HG03432 (cell line): ENCODE data around the gene GATA5.

Source experiments
- ATAC-seq: cut with Tn5 transposase; IDR thresholded peaks from one replicate; pipeline ENCODE4 v1.9.1; 2021; ENCODE audit warnings: mild to moderate bottlenecking, moderate library complexity; ENCODE audit not compliant: unreplicated experiment

GATA5 gene

DNA sequence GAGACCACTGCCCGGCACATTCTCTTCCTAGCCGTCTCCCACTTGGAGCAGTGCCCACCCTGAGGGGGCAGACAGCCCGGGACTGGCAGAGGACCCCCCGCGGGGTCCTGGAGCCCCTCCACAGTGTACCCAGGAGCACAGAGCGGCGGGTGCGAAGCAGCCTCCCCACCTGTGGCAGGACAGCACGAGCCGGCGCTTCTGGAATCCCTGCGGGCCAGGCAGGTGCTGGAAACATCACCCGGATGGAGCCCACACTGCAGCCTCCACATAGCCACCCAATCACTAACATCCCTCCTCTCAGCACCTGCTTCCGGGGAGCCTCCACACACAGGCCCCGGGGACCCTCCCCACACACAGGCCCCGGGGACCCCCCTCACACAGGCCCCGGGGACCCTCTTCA, 18.7 kb downstream of the GATA5 start:
- no peak for ATAC-seq

- no peak for ATAC-seq
These were observed 19.9 kb downstream of the GATA5 start for GRCh38 chr20:62455929-62456328.

DNA sequence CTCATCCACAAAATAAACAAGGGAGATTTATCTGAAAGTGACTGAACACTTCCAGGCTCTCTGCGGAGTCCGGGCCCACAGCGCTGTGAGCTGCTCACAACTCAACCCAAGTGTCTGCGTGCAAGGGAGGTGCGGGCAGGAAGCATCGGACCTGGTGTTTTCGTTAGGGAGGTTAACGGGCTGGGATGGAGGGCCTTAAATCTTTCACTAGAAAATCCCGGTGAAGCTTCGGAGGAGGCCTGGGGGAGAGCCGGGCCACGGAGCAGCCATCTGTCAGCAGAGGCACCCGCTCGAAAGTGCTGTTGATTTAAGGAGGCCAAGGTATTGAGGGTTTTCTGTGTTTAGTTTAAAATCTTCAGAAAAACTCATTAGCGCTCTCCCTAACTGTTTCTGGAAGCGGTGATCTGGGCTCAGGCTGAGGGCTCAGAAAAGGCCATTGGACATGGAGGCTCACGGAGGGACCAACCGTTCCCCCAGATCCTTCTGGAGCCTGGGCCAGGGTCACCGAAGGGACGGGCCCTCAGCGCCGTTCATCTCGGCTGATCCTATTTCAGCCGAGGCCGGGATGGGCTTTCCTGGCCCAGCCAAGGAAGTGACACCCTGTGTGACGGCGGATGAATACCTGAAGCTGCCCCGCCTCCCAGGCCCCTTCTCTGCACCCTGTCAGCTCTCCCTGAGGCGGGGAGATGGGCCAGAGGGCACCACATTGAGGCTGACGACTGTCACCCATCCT, 20.7 kb downstream of the GATA5 start:
- no peak for ATAC-seq

GRCh38 chr20:62453186-62453808, 22.5 kb downstream of the GATA5 start:
- no peak for ATAC-seq

GRCh38 chr20:62452475-62453095, 23.2 kb downstream of the GATA5 start:
- no peak for ATAC-seq

- ATAC-seq: no peak
These were observed 23.8 kb downstream of the GATA5 start for GRCh38 chr20:62451970-62452369.

DNA sequence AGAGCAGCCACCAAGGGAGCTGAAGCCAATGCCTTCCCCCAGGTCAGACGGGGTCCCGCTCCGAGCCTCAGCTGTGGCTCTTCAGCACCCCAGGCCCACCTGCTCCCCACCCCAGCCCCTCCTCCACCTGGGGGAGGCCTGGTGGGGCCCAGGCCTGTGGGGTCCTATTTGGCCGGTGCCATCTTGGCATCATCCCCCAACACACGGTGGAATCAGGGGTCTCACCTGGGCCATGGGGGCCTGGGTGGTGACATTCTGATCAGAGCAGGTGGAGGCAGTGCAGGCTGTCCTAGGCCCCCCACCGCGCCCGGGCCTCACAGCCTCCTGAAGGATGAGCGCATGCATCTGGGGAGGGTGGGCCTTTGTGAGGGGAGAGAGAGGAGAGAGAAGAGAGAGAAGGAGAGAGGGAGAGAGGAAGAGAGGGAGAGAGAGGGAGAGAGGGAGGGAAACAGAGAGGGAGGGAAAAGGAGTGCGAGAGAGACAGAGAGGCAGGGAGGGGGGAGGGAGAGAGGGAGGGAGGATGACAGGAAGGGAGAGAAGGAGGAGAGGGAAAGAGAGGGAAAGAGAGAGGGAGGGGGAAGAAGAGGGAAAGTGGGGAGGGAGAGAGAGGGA, 24.5 kb downstream of the GATA5 start:
- ATAC-seq: no peak

DNA sequence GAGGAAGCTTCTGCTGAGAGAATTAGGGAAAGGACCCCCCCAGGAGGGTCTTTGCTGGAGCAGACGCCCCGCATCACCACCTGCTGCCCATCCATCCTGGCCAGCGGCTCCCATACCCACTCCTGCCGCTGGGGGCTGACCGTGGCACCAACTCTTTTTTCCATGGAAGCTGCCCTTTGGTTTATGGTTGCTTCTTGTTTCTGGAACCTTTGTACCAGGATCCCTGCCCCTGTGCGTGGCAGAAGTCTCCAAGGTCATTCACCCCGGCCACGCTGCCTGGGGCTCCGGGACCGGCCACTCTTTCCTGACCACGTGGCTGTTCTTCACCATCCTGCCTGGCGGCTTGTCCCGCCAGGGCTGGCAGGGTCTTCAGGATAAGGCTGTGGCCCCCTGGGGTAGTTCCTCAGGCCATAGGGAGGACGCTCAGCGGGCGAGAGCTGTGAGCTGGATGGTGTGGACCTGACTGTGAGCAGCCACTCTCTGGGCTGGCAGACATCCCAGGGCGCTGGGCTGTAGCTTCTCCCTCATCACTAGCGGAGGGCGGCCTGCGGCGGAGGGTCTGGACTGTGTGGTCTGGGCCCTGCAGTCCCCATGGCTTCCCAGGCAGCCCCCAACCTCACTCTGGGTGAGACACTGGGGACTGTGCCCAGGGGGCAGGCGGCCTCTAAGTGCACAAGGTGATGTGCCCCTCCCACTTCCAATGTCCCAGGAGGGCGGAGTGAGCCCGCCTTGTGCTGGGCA, 25.7 kb downstream of the GATA5 start:
- ATAC-seq: no peak

DNA sequence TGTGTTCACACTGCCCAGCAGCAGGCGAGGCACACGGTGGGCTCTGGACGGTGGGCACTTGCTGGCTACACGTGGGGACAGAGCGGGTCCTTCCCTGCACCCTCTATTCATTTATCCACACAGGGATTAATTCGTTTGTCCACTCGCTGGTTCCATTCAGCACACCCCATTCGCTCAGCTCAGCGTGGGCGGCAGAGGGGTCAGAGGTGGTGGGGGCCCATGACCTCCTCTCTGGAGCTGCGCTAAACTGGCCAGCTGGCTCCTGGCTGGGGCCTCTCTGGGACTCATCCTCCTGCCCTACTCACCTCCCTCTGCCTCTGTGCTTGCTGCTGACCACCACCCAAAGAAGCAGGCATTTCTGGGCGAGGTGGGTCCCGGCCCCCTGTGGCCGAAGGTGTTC, 27.0 kb downstream of the GATA5 start:
- ATAC-seq: no peak

GRCh38 chr20:62448038-62448437, 27.8 kb downstream of the GATA5 start:
- no peak for ATAC-seq

- ATAC-seq: no peak
These were observed 28.6 kb downstream of the GATA5 start for GRCh38 chr20:62446888-62447869.

GRCh38 chr20:62446481-62446880, 29.3 kb downstream of the GATA5 start:
- ATAC-seq: no peak

- ATAC-seq: no peak
These were observed 30.0 kb downstream of the GATA5 start for GRCh38 chr20:62445553-62446340.

- no peak for ATAC-seq
These were observed 31.5 kb downstream of the GATA5 start for GRCh38 chr20:62444286-62444685.

DNA sequence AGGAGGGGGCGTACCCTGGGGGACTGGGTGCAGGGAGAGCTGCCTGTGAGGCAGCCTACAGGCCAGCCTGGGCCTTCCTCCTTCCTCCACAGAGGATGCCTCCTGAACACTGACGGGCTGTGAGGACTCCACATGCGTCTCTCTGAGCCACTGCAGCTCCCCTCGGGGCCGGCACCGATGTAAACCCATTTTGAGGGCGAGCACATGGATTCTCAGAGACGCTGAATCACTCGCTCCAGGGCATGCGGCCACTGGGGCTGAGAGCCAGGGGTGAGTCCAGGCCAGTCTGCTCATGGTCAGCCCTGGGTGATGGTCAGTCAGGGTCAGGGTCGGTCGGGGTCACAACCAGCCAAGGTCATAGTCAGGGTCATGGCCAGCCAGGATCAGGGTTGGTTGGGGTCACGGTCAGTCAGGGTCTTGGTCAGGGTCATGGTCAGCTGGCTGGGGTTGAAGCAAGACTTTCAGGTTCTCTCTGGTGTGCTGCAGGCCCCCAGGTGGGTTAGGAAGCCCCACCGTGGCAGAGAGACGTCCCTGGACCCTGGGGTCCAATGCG, 33.7 kb downstream of the GATA5 start:
- ATAC-seq: no peak

DNA sequence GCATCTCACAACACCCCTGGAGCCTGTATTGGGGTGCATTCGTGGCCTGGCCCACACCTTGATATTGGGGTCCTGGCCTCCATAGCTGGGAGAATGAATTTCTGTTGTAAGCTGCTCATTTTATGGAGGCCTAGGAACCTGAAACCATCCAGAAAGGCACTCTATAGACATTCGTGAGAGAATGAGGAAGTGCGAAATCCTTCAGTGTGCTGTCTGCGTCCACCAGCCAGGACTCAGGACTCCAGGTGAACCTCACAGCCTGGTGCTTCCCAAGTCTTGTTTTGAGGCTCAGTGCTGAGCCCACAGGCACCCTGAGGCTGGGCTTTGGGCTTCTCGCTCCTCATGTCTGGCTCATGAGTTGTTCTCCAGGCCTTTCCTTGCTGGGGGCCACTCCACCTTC, 36.6 kb downstream of the GATA5 start:
- no peak for ATAC-seq

GRCh38 chr20:62437927-62438326, 37.9 kb downstream of the GATA5 start:
- ATAC-seq: no peak

DNA sequence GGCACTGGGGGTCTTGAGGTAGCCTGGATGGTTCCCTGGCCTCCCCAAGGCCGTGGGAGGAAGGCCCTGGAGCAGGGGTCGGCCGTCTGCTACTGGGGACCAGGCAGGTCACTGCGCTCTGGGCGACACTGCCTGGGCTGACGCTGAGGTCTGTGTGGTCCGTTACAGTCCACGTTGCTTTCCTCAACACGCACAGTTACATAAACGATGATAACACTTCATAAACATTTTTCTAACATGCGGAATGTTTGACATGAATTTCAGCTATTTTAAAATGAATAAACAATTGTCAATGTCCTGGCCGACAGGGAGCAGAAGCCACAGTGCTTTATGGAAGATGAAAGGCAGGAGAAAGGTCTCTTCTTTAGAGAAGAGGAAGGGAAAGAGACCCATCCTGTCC, 38.3 kb downstream of the GATA5 start:
- no peak for ATAC-seq

DNA sequence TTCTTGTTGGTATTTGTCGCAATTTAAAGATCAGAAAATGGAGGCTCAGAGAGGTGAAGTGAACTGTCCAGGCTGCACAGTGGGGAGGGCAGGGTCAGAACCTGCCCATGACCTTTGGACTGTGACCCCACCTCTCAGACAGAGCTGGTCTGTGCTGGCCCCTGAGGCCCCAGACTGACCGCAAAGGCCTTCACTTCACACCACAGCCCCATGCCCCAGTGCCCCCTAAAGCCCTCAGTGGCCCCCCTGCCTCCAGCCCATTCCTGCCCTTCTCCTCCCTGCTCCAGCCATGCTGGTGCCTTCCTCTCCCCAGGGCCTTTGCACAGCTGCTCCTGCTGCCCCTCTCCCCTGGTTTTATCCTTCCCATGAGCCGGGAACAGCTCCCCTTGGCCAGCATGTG, 39.1 kb downstream of the GATA5 start:
- ATAC-seq: no peak
